ENCODE results near the gene PNPLA3. TPM values are rescaled to one million over a fixed set of nuclear protein-coding genes. Genes with fewer than 3 reads are reported as not detected.

Gene PNPLA3
- total RNA-seq, 2 donors from 2014 or later, result 0.16 TPM; not detected in 1

DNA sequence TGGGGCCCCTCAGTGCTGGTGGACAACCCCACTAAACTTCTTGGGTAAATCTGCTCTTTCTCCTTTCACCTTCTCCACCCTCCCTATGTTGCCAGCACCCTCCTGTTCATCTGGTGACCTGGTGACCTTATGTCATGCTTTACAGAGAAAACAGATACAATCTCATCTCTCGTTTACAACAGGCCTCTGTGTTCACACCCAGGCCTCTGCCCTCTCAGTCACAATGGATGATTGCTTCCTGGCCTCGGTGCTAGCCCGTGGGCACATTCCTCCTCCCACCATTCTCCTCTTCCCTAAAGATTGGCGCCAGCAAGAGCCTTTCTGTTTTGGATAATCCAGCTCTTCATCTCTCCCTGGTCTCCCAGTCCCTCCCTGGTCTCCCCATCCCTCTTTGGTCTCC, 12.3 kb upstream of the PNPLA3 start:
- no peaks in the 10 kb centered on the region for H3K27me3 ChIP-seq
- DNase-seq (ENCODE audit: low spot score), result no peak
- no peaks in the 10 kb centered on the region for H3K4me1 ChIP-seq
- H3K27ac ChIP-seq, result no peak overlapping the region
- H3K4me3 ChIP-seq, result no peak overlapping the region
- H3K36me3 ChIP-seq, result no peaks in the 10 kb centered on the region
- TF ChIP-seq, protein P1, sequence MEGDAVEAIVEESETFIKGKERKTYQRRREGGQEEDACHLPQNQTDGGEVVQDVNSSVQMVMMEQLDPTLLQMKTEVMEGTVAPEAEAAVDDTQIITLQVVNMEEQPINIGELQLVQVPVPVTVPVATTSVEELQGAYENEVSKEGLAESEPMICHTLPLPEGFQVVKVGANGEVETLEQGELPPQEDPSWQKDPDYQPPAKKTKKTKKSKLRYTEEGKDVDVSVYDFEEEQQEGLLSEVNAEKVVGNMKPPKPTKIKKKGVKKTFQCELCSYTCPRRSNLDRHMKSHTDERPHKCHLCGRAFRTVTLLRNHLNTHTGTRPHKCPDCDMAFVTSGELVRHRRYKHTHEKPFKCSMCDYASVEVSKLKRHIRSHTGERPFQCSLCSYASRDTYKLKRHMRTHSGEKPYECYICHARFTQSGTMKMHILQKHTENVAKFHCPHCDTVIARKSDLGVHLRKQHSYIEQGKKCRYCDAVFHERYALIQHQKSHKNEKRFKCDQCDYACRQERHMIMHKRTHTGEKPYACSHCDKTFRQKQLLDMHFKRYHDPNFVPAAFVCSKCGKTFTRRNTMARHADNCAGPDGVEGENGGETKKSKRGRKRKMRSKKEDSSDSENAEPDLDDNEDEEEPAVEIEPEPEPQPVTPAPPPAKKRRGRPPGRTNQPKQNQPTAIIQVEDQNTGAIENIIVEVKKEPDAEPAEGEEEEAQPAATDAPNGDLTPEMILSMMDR (IDR thresholded peaks at IDR 0.05), result no peak
- no peaks in the 10 kb centered on the region for H3K9me3 ChIP-seq

DNA sequence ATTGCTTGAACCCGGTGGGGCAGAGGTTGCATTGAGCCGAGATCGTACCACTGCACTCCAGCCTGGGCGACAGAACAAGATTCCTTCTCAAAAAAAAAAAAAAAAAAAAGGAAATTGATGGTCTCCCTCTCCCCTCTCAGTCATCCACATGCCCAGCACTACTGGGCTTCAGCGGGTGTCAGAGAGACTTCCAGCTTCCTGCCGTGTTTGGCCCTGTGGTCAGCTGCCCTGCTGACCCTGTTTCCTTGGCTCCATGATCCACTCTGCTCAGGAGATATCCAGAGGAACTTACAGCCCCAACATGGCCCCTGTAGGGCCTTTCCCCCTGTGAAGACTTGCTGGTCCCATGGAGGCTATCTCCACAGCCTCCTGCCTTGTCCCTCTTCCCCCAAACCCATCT, 6.1 kb upstream of the PNPLA3 start:
- DNase-seq (ENCODE audit: low spot score), result no peak
- no peaks in the 10 kb centered on the region for H3K9me3 ChIP-seq
- TF ChIP-seq, protein P1 (IDR thresholded peaks at IDR 0.05), result no peak
- H3K4me3 ChIP-seq, result no peak overlapping the region
- H3K36me3 ChIP-seq, result no peaks in the 10 kb centered on the region
- no peaks in the 10 kb centered on the region for H3K27me3 ChIP-seq
- H3K4me1 ChIP-seq, result no peaks in the 10 kb centered on the region
- no peak overlapping the region for H3K27ac ChIP-seq

DNA sequence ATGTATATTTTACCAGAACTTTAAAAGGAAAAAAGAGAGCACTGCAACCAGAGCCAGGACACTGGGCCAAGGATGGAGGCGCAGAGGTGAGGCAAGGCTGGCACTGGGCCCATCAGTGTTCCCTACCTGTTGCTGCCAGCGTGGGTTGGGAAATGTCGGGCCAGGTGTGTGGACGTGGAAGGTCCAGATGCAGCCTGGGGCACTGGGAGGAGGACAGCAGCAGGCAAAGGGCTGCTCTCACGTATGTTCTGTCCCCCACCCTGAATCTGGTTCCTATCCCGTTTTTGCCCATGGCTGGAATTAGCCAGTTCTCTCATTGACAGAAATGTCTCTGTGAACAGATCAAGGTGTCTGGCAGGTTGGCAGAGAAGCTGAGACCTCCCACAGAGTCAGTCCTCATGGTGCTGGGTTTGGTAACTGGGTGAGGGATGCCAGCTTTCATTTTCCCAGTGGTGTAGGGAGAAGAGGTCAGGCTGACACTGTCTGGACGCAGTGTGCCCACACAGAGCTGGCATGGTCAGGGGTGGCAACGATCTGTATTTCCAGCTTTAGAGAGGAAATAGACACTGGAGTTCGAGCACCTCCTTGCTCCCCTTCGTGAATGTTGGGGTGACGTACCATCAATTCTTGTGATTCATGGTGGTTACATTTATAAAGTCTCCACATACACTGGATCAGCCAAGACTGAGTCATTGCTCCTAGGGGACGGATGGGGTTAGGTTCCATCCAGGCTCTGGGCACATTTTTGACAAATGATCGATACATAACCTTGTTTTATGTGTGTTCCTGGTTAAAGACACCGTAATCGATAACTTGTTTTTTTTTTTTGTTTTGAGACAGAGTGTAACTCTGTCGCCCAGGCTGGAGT, 4.3 kb upstream of the PNPLA3 start:
- TF ChIP-seq, protein P1 (IDR thresholded peaks at IDR 0.05), result no peak
- Histone ChIP-seq H3K4me1 (peaks cover 0 to 15% of the 10 kb centered on the region in 2 donors), H3K4me3 (no peak overlapping the region), H3K9me3 (no peaks in the 10 kb centered on the region), H3K27me3 (no peaks in the 10 kb centered on the region), H3K36me3 (no peaks in the 10 kb centered on the region), H3K27ac (no peak overlapping the region)
- DNase-seq (ENCODE audit: low spot score), result no peak

DNA sequence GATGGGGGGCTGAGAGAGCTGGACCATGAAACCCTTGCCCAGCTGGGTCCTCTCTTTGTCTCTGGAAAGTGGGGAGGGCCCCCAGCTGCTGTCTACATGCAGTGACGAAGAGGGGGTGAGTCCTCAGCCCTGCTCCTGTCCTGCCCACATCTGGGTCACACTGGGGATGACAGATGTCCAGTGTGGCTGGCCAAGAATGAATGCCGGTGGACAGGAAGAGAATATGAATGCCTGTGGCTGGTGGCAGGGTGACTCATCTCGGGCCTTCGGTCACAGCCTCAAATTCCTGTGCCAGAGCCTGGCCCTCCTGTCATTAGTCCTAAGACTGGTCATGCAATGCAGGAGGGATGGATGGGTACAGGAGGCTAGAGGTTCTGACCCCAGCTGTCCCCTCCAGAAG, 2.2 kb upstream of the PNPLA3 start:
- Histone ChIP-seq H3K27me3 (no peaks in the 10 kb centered on the region), H3K4me3 (no peak overlapping the region), H3K9me3 (no peaks in the 10 kb centered on the region), H3K4me1 (peaks cover 0 to 16% of the 10 kb centered on the region in 2 donors), H3K36me3 (no peaks in the 10 kb centered on the region), H3K27ac (no peak overlapping the region)
- no peak for DNase-seq (ENCODE audit: low spot score)
- TF ChIP-seq, protein P1 (IDR thresholded peaks at IDR 0.05), result no peak

DNA sequence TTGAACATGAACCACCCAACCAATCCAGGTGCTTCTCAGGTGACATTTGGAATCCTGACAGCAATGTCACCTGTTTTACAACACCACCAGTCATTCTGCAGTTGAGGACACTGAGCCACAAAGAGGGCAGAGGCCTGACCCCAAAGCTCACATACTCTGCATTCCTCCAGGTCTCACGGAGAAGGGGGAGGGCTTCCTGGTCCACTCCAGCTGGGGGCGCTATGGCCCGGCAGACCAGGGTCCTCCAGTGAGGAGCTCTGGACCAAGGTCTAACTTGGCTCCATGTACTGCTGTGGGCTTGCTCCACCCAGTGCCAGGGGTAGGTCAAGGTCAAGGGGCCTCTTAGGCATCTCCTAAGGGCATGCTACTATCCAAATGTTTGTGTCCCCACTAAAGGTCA, 1.5 kb upstream of the PNPLA3 start:
- Histone ChIP-seq H3K9me3 (no peaks in the 10 kb centered on the region), H3K27me3 (no peaks in the 10 kb centered on the region), H3K36me3 (no peaks in the 10 kb centered on the region), H3K4me3 (no peak overlapping the region), H3K27ac (no peak overlapping the region), H3K4me1 (peaks cover 0 to 16% of the 10 kb centered on the region in 2 donors)
- no peak for DNase-seq (ENCODE audit: low spot score)
- TF ChIP-seq, protein P1 (IDR thresholded peaks at IDR 0.05), result no peak
